ENCODE measurements around the gene DNMT3B. TPM values are rescaled to one million over a fixed set of nuclear protein-coding genes. Genes with fewer than 3 reads are reported as not detected.

Gene DNMT3B
- total RNA-seq, 1 experiment from 2014 or later, result 7.3 TPM

DNA sequence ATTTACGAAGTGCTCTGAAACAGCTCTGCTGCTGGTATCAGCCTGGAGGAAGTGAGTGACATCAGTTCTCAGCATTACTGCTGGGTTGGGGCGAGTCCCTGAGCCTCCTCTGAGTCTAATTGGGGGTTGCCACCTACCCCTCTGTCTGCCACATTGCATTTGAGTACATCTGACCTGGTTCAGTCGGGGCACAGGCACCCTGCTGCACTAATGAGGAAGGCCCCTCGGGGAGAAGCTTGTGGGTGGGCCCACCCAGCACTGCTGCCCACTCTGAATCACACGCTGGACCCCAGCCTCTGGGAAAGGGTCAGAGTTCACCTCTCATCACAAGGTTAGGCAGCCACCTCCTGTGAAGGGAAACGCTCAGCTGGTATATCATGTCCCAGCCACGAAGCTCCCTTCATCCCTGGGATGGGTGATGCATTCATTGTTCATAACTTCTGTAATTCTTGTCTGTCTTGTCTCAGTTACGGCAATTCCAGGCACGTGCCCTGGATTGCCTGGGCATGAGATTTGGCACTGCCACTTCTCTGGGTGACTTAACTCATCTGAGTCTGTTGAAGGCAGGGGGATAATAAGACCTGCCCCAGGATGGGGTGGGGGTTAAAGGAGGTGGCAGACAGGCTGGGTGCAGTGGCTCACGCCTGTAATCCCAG lies 13.3 kb downstream of the DNMT3B start:
- Histone ChIP-seq H3F3A (ENCODE audit: low read length, unreplicated experiment) (no peaks in the 10 kb centered on the region), H3K27me3 (ENCODE audit: low read length) (no peaks in the 10 kb centered on the region), H3K36me3 (ENCODE audit: low read depth, low read length) (no peaks in the 10 kb centered on the region), H3K4me3 (ENCODE audit: low read length) (no peak overlapping the region), H2AFZ (ENCODE audit: low read length) (no peak overlapping the region), H3K79me2 (ENCODE audit: low read length) (0 out of 2 replicates have a peak, but pooled peaks cover 3% of the 10 kb centered on the region), H3K27ac (ENCODE audit: low read length) (no peak overlapping the region), H3K9ac (ENCODE audit: low read length) (no peak overlapping the region), H3K9me2 (replicated peaks; ENCODE audit: low read length) (no peaks in the 10 kb centered on the region), H3K4me2 (ENCODE audit: low read length) (no peak overlapping the region), H4K20me1 (ENCODE audit: low read length) (no peaks in the 10 kb centered on the region), H3K9me3 (ENCODE audit: low read length) (no peaks in the 10 kb centered on the region), H3K4me1 (ENCODE audit: insufficient read depth, low read length) (peaks cover 14% of the 10 kb centered on the region)
- no peak for TF ChIP-seq EZH2phosphoT487 (IDR thresholded peaks at IDR 0.05; ENCODE audit: borderline replicate concordance, low read length)
- TF ChIP-seq EZH2 (IDR thresholded peaks at IDR 0.05; ENCODE audit: low read length, unreplicated experiment), result no peak
- TF ChIP-seq, protein P1, sequence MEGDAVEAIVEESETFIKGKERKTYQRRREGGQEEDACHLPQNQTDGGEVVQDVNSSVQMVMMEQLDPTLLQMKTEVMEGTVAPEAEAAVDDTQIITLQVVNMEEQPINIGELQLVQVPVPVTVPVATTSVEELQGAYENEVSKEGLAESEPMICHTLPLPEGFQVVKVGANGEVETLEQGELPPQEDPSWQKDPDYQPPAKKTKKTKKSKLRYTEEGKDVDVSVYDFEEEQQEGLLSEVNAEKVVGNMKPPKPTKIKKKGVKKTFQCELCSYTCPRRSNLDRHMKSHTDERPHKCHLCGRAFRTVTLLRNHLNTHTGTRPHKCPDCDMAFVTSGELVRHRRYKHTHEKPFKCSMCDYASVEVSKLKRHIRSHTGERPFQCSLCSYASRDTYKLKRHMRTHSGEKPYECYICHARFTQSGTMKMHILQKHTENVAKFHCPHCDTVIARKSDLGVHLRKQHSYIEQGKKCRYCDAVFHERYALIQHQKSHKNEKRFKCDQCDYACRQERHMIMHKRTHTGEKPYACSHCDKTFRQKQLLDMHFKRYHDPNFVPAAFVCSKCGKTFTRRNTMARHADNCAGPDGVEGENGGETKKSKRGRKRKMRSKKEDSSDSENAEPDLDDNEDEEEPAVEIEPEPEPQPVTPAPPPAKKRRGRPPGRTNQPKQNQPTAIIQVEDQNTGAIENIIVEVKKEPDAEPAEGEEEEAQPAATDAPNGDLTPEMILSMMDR (conservative IDR thresholded peaks at IDR 0.05; ENCODE audit: low read depth, low read length), result no peak
- DNase-seq (no peak), ATAC-seq (no peak)
- ChIA-PET POLR2A (ENCODE audit: unreplicated experiment) (no interaction called here), CTCF (interaction anchor here (1.5 to 1.7 kb wide), 2 partner anchors 13 to 14 kb away, joined by 5 read pairs; no protein-coding TSS in a partner anchor)
- BruUV-seq (replicated peaks), result no TSS peak
- intact Hi-C loops (cut with micrococcal nuclease), result no loop called here

DNA sequence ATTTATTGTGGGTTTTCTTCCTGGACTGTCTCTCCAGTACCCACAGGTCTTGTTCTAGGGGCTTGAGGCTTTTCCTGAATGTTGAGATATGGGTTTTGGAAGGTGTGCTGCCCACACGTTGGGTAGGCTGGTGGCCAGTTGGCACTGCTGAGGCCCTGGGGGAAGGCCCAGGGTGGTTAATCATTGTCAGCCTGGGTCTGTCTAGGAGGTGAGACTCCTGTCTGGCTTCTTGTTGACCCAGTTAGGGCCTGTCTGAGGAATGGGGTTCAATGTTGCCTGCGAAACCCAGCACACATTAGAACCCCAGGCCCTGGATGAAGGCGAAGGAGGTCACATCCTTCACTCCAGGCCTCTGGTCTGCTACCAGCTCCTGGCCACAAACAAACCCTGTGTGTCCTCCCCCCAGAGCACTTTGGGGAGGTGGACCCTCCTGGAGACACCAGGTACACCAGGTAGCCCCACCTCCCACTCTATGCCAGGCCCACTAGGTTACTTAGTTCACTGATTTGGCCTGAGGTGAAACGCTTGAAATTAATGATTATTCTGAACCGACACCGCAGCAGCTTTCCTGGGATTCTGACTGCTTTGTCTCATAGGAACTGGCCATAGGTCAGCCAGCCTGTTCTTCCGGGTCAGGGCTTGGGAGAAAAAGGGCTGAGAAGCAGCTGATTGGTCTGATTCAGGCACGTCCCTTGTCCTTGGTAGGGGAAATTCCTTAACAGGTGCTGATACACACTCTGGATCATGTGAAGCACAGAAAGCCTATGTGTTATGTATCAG lies 15.2 kb downstream of the DNMT3B start:
- BruUV-seq (replicated peaks), result no TSS peak

More for the DNA sequence above, 15.2 kb downstream of the DNMT3B start:
- Histone ChIP-seq H3F3A (ENCODE audit: low read length, unreplicated experiment) (no peaks in the 10 kb centered on the region), H4K20me1 (ENCODE audit: low read length) (no peaks in the 10 kb centered on the region), H3K9me2 (replicated peaks; ENCODE audit: low read length) (no peaks in the 10 kb centered on the region), H3K9ac (ENCODE audit: low read length) (no peak overlapping the region), H3K27ac (ENCODE audit: low read length) (no peak overlapping the region), H3K79me2 (ENCODE audit: low read length) (0 out of 2 replicates have a peak, but pooled peaks cover 2% of the 10 kb centered on the region), H2AFZ (ENCODE audit: low read length) (no peak overlapping the region), H3K4me3 (ENCODE audit: low read length) (no peak overlapping the region), H3K27me3 (ENCODE audit: low read length) (no peaks in the 10 kb centered on the region), H3K4me2 (ENCODE audit: low read length) (peak overlapping the region; percentile 18; the same call in 1 of the 2 replicates), H3K4me1 (ENCODE audit: insufficient read depth, low read length) (peaks cover 14% of the 10 kb centered on the region), H3K36me3 (ENCODE audit: low read depth, low read length) (peaks cover 5% of the 10 kb centered on the region; the same call in 1 of the 2 replicates), H3K9me3 (ENCODE audit: low read length) (no peaks in the 10 kb centered on the region)
- no peak for DNase-seq
- TF ChIP-seq, protein P1 (conservative IDR thresholded peaks at IDR 0.05; ENCODE audit: low read depth, low read length), result no peak
- TF ChIP-seq EZH2phosphoT487 (IDR thresholded peaks at IDR 0.05; ENCODE audit: borderline replicate concordance, low read length) (no peak), EZH2 (IDR thresholded peaks at IDR 0.05; ENCODE audit: low read length, unreplicated experiment) (no peak)
- POLR2A ChIA-PET (ENCODE audit: unreplicated experiment), result interaction anchor here (0.5 to 0.6 kb wide), 2 partner anchors 95 to 279 kb away, joined by 3 to 24 read pairs; no protein-coding TSS in a partner anchor
- ATAC-seq, result no peak
- CTCF ChIA-PET, result interaction anchor here (0.6 to 3.7 kb wide), 11 partner anchors 12 to 119 kb away, joined by 3 to 83 read pairs (median 5); partner anchors contain the start of genes C20orf203 and COMMD7
- intact Hi-C loops (cut with micrococcal nuclease), result no loop called here
